Gastrocnemius medialis (tissue), 4 donors: ENCODE data around the gene CCDC197.

Source experiments
- POLR2A ChIP-seq, 2 donors: fragments of 450-650 bp; IDR thresholded peaks; one replicate each; pipeline ENCODE4 v1.6.1; 2017; ENCODE audit warnings: antibody characterized with exemption in 2 of 2, mild to moderate bottlenecking in 2 of 2, moderate library complexity in 2 of 2
- TF ChIP-seq, protein P1 (sequence below), 5 experiments: fragments of 450-650 bp in 3 of 5; fragments of 200-600 bp in 2 of 5; sonication (generic) in 2 of 5; IDR thresholded peaks in 4 of 5; conservative IDR thresholded peaks in 1 of 5; 1 replicate in 4 of 5; 2 replicates in 1 of 5; pipeline ENCODE4 v1.5.1; 2016 to 2019; ENCODE audit warnings: antibody characterized with exemption in 5 of 5, mild to moderate bottlenecking in 3 of 5, moderate library complexity in 3 of 5

DNA sequence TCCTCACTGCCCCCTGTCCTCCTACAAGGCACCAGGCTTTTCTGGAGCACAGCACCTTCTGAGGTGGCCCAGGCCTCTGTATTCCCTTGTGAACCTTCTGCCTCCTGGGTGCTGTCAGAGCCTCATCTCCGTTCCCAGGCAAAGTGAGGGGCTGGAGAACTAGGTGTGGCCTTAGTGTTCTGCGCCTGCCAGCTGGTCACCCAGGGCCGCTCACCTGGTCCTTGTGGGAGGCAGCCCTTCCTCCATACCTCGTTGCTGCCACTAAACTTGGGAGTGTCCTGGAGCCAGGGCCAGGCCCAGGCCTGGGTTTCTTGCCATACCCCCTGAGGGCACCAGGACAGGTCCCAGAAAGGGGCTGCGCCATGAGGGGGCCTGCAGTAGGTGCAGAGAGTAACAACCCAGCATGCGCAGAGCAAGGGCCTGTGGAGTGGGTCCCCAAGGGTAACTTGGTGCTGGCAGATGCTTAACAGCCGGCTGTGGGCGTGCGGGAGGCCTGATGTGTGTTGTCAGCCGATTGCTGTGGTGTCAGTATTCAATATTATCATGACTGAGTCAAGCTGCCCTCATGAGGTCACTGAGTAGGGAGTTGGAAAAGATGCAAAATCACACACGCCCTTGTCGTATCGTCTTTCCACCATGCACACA lies 46.1 kb downstream of the CCDC197 start:
- TF ChIP-seq, protein P1, sequence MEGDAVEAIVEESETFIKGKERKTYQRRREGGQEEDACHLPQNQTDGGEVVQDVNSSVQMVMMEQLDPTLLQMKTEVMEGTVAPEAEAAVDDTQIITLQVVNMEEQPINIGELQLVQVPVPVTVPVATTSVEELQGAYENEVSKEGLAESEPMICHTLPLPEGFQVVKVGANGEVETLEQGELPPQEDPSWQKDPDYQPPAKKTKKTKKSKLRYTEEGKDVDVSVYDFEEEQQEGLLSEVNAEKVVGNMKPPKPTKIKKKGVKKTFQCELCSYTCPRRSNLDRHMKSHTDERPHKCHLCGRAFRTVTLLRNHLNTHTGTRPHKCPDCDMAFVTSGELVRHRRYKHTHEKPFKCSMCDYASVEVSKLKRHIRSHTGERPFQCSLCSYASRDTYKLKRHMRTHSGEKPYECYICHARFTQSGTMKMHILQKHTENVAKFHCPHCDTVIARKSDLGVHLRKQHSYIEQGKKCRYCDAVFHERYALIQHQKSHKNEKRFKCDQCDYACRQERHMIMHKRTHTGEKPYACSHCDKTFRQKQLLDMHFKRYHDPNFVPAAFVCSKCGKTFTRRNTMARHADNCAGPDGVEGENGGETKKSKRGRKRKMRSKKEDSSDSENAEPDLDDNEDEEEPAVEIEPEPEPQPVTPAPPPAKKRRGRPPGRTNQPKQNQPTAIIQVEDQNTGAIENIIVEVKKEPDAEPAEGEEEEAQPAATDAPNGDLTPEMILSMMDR (IDR thresholded peaks at IDR 0.05 in 4 of 5, conservative IDR thresholded peaks at IDR 0.05 in 1 of 5) = no peak
- TF ChIP-seq POLR2A (IDR thresholded peaks at IDR 0.05) = no peak
